IMR-90 (cell line): ENCODE data around the gene ZNF33B.
"Not testable (repeated sequence)": the region's sequence is repeated elsewhere in the genome, so short reads cannot be mapped to it uniquely, and the experiment has no call there.

Experiments
- CEBPB ChIP-seq: IDR thresholded peaks from 2 replicates; pipeline ENCODE4 v1.6.1; 2012; ENCODE audit warnings: low read depth, low read length, improper control_type of control experiment
- TF ChIP-seq, protein P1 (sequence below): conservative IDR thresholded peaks from 2 replicates; pipeline ENCODE4 v1.5.1; 2012; ENCODE audit warnings: mild to moderate bottlenecking, low read depth, low read length, improper control_type of control experiment

GRCh38 chr10:42665181-42665979 lies 27.0 kb upstream of the ZNF33B start:
- TF ChIP-seq, protein P1, sequence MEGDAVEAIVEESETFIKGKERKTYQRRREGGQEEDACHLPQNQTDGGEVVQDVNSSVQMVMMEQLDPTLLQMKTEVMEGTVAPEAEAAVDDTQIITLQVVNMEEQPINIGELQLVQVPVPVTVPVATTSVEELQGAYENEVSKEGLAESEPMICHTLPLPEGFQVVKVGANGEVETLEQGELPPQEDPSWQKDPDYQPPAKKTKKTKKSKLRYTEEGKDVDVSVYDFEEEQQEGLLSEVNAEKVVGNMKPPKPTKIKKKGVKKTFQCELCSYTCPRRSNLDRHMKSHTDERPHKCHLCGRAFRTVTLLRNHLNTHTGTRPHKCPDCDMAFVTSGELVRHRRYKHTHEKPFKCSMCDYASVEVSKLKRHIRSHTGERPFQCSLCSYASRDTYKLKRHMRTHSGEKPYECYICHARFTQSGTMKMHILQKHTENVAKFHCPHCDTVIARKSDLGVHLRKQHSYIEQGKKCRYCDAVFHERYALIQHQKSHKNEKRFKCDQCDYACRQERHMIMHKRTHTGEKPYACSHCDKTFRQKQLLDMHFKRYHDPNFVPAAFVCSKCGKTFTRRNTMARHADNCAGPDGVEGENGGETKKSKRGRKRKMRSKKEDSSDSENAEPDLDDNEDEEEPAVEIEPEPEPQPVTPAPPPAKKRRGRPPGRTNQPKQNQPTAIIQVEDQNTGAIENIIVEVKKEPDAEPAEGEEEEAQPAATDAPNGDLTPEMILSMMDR: not testable (repeated sequence)
- TF ChIP-seq CEBPB: not testable (repeated sequence)
